OCI-LY3 (cell line): ENCODE data around the gene GORAB.
A peak's percentile ranks its signal among the peaks of the same experiment; 100 is the strongest.

Experiments used
- H2AFZ ChIP-seq: fragments of 200-600, 300-600 bp; shearing (Covaris generic); 2 replicates; pipeline ENCODE4 v1.6.0; 2014; ENCODE audit warnings: antibody characterized with exemption, low read depth, low read length
- H3K27ac ChIP-seq: fragments of 200-600, 300-600 bp; sonication (generic); 2 replicates; pipeline ENCODE4 v1.5.1; 2014; ENCODE audit warnings: mild to moderate bottlenecking, low read length, moderate library complexity, mixed read lengths
- H3K27me3 ChIP-seq: fragments of 200-600, 300-600 bp; sonication (generic); 2 replicates; pipeline ENCODE4 v1.6.1; 2014; ENCODE audit warnings: low read depth, low read length, mixed read lengths
- H3K36me3 ChIP-seq: fragments of 200-600, 300-600 bp; sonication (generic); replicated peaks from 2 replicates; pipeline ENCODE3; 2014; ENCODE audit warnings: low read depth, low read length, mixed read lengths
- H3K4me1 ChIP-seq: fragments of 300-600, 200-600 bp; sonication (generic); 2 replicates; pipeline ENCODE4 v1.6.1; 2014; ENCODE audit warnings: low read length, mixed read lengths
- H3K4me2 ChIP-seq: fragments of 200-600, 300-600 bp; sonication (generic); 2 replicates; pipeline ENCODE4 v1.6.1; 2014; ENCODE audit warnings: low read length, mixed read lengths
- H3K4me3 ChIP-seq: fragments of 300-600, 200-600 bp; sonication (generic); 2 replicates; pipeline ENCODE4 v1.5.1; 2014; ENCODE audit warnings: antibody characterized with exemption, mild to moderate bottlenecking, low read length, moderate library complexity
- H3K79me2 ChIP-seq: fragments of 300-600, 200-600 bp; shearing (Covaris generic); 2 replicates; pipeline ENCODE4 v1.6.1; 2014; ENCODE audit warnings: mild to moderate bottlenecking, low read length, mixed read lengths
- H3K9ac ChIP-seq: fragments of 300-600, 200-600 bp; shearing (Covaris generic); 2 replicates; pipeline ENCODE4 v1.6.0; 2014; ENCODE audit warnings: mild to moderate bottlenecking, low read length, moderate library complexity
- H3K9me3 ChIP-seq: fragments of 200-600, 300-600 bp; shearing (Covaris generic); 2 replicates; pipeline ENCODE4 v1.6.1; 2014; ENCODE audit warnings: low read length, mixed read lengths; ENCODE audit not compliant: insufficient read depth
- H4K20me1 ChIP-seq: fragments of 200-600, 300-600 bp; sonication (generic); 2 replicates; pipeline ENCODE4 v1.6.1; 2016; ENCODE audit warnings: low read length, mixed read lengths; ENCODE audit not compliant: insufficient read depth
- EZH2phosphoT487 ChIP-seq: fragments of 200-600 bp; shearing (Covaris generic); IDR thresholded peaks from 2 replicates; pipeline ENCODE4 v1.6.1; 2018; ENCODE audit warnings: antibody characterized with exemption, mixed run types, low read depth
- TF ChIP-seq, protein P1 (sequence below): fragments of 200-600, 300-600 bp; sonication (generic); IDR thresholded peaks from 2 replicates; pipeline ENCODE4 v1.5.1; 2014; ENCODE audit warnings: antibody characterized with exemption, low read length, low read depth

GORAB gene

DNA sequence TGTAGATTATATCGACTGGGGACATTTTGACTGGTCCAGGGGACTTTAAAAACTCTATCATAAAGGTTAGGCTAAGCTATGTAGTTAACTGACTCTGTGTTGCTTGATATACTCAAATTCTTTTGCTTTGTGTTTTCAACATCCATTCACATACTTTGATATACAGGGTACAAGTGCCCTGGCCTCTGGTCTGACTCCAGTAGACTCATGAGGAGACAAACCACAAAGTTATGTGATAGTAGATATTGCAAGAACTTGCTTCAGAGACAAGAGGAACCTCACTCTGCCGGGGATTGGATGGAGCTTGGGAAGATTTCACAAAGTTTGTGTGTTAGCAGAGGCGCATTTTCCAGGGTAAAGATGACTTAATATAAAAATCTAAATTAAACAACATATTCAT lies 1.3 kb downstream of the GORAB start:
- no peaks in the 10 kb centered on the region for H4K20me1 ChIP-seq

DNA sequence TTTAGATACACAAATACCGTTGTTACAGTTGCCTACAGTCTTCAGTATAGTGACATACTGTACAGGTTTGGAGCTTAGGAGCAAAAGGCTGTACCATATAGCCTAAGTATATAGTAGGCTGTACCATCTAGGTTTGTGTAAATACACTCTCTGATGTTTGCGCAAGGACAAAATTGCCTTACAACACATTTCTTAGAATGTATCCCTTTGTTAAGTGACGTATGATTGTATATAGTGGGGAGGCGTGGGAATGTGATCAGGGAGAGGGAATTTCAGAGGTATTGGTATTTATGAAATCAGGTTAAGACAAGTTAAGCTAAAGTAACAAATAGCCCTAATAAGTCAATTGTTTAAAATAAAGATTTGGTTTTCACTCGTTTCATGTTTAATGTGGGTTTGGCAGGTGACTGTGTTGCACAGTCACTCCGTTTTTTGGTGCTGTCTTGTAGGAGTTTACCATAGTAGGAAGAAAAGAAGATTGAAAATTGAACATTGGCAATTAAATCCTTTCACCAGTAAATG lies 2.7 kb downstream of the GORAB start:
- no peak for TF ChIP-seq EZH2phosphoT487
- TF ChIP-seq, protein P1, sequence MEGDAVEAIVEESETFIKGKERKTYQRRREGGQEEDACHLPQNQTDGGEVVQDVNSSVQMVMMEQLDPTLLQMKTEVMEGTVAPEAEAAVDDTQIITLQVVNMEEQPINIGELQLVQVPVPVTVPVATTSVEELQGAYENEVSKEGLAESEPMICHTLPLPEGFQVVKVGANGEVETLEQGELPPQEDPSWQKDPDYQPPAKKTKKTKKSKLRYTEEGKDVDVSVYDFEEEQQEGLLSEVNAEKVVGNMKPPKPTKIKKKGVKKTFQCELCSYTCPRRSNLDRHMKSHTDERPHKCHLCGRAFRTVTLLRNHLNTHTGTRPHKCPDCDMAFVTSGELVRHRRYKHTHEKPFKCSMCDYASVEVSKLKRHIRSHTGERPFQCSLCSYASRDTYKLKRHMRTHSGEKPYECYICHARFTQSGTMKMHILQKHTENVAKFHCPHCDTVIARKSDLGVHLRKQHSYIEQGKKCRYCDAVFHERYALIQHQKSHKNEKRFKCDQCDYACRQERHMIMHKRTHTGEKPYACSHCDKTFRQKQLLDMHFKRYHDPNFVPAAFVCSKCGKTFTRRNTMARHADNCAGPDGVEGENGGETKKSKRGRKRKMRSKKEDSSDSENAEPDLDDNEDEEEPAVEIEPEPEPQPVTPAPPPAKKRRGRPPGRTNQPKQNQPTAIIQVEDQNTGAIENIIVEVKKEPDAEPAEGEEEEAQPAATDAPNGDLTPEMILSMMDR = no peak
- Histone ChIP-seq H4K20me1 (no peaks in the 10 kb centered on the region), H3K79me2 (peaks cover 61% of the 10 kb centered on the region), H3K9me3 (no peaks in the 10 kb centered on the region), H3K4me3 (no peak overlapping the region), H3K36me3 (peaks cover 39% of the 10 kb centered on the region), H3K9ac (no peak overlapping the region), H3K27me3 (no peaks in the 10 kb centered on the region), H3K27ac (no peak overlapping the region), H3K4me1 (peaks cover 70% of the 10 kb centered on the region), H2AFZ (no peak overlapping the region), H3K4me2 (no peak overlapping the region)

More for the DNA sequence above, 1.3 kb downstream of the GORAB start:
- Histone ChIP-seq H3K9me3 (no peaks in the 10 kb centered on the region), H3K36me3 (peaks cover 32% of the 10 kb centered on the region), H3K4me3 (peak overlapping the region; percentile 88), H3K4me1 (peaks cover 56% of the 10 kb centered on the region), H3K27ac (peak overlapping the region; percentile 84), H3K27me3 (no peaks in the 10 kb centered on the region), H3K9ac (peak overlapping the region; percentile 93), H2AFZ (no peak overlapping the region), H3K4me2 (peak overlapping the region; percentile 77), H3K79me2 (peaks cover 61% of the 10 kb centered on the region)
- TF ChIP-seq, protein P1 = no peak
- TF ChIP-seq EZH2phosphoT487 = no peak

DNA sequence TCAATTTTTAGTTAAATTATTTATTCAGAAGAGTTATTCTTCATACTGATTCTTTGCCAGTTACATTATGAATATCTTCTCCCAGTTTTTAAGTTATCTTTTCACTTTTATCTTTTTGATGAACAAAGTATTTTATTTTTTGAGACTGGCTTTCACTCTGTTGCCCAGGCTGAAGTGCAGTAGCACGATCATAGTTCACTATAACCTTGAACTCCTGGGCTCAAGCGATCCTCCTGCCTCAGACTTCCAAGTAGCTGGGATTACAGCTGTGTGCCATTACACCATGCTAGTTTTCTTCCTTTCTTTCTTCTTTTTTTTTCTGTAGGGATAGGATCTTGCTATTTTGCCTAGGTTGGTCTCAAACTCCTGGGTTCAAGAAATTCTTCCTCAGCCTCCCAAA lies 3.5 kb downstream of the GORAB start:
- no peak overlapping the region for H3K4me2 ChIP-seq
- H3K36me3 ChIP-seq = peaks cover 46% of the 10 kb centered on the region
- peaks cover 63% of the 10 kb centered on the region for H3K79me2 ChIP-seq

DNA sequence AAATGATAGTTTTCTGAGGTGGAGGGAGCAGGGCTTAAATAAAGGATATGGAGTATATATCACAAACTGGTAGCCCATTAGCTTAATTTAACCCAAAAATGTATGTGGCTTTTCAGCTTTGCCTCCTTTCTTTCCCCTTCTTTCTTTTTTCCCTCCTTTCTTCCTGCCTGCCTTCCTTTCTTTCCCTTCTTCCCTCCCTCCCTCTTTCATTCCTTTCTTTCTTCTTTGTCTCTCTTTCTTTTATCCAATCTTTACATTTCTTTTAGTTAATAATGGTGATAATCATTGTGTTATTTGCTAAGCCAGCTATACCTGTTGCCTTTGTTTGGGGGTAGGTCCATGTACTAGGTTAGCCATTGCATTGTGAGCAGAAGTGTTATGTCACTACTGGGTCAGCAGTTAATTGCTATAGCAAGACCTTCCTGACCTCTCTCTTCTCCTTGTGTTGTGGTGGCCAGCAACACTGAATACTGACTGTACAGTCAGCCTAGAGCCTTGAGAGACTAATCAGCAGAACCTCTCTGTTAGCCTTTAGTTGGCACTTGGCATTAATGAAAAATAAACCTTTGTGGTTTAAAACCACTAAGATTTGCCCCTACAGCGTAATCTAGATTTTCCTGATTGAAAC lies 5.1 kb downstream of the GORAB start:
- Histone ChIP-seq H3K79me2 (peaks cover 65% of the 10 kb centered on the region), H3K4me2 (peak overlapping the region; percentile 69)

More for the DNA sequence above, 3.5 kb downstream of the GORAB start:
- no peak overlapping the region for H2AFZ ChIP-seq
- no peak for TF ChIP-seq EZH2phosphoT487
- no peaks in the 10 kb centered on the region for H4K20me1 ChIP-seq
- H3K4me1 ChIP-seq = peaks cover 74% of the 10 kb centered on the region
- H3K9me3 ChIP-seq = no peaks in the 10 kb centered on the region
- no peak overlapping the region for H3K27ac ChIP-seq
- H3K9ac ChIP-seq = no peak overlapping the region
- H3K4me3 ChIP-seq = no peak overlapping the region
- H3K27me3 ChIP-seq = no peaks in the 10 kb centered on the region

More for the DNA sequence above, 5.1 kb downstream of the GORAB start:
- Histone ChIP-seq H3K9ac (peak overlapping the region; percentile 48; the same call in 1 of the 2 replicates), H3K4me1 (peaks cover 79% of the 10 kb centered on the region), H3K36me3 (peaks cover 58% of the 10 kb centered on the region), H3K27me3 (no peaks in the 10 kb centered on the region), H3K27ac (peak overlapping the region; percentile 90), H3K9me3 (no peaks in the 10 kb centered on the region), H4K20me1 (no peaks in the 10 kb centered on the region), H2AFZ (no peak overlapping the region), H3K4me3 (peak overlapping the region; percentile 47; the same call in 1 of the 2 replicates)
- TF ChIP-seq EZH2phosphoT487 = no peak
- TF ChIP-seq, protein P1 = no peak
